PC-9 (cell line): ENCODE data around the gene PYY. TPM values are rescaled to one million over a fixed set of nuclear protein-coding genes. Genes with fewer than 3 reads are reported as not detected.

Experiments used
- BruUV-seq: library from RNA; stranded (reverse); fragments of 400-500 nt; replicated peaks from 2 replicates; lab custom pipeline; 2021; lab: Mats Ljungman, UMichigan
- CTCF ChIA-PET: fragments of 300-600 bp; sonication (Branson Sonifier 250); formaldehyde crosslinking; loops from one replicate; lab custom pipeline; 2022; ENCODE audit warnings: antibody characterized with exemption; lab: Charles Lee
- POLR2A ChIA-PET: fragments of 300-600 bp; sonication (Branson Sonifier 250); formaldehyde crosslinking; loops from one replicate; lab custom pipeline; 2022; ENCODE audit warnings: antibody characterized with exemption; ENCODE audit not compliant: unreplicated experiment; lab: Charles Lee
- DNase-seq, 2 experiments: peaks; one replicate each; pipeline versions ENCODE4 v3.0.0 to v3.0.0-alpha.2; 2015 to 2022; ENCODE audit warnings: mixed read lengths in 1 of 2
- H2AFZ ChIP-seq: fragments of 200-600 bp; sonication (generic); 2 replicates; pipeline ENCODE4 v1.8.1; 2017; ENCODE audit warnings: antibody characterized with exemption
- H3F3A ChIP-seq: fragments of 200-600 bp; sonication (generic); 2 replicates; pipeline ENCODE4 v1.8.1; 2017; ENCODE audit warnings: antibody characterized with exemption, mild to moderate bottlenecking, low read depth; ENCODE audit not compliant: insufficient read depth
- H3K27ac ChIP-seq: fragments of 200-600 bp; sonication (generic); 2 replicates; pipeline ENCODE4 v1.6.1; 2016; ENCODE audit warnings: mixed run types
- H3K27me3 ChIP-seq: fragments of 200-600 bp; sonication (generic); 2 replicates; pipeline ENCODE4 v1.6.1; 2016; ENCODE audit warnings: low read depth, mixed run types; ENCODE audit not compliant: insufficient read depth
- H3K36me3 ChIP-seq: fragments of 200-600 bp; sonication (generic); 2 replicates; pipeline ENCODE4 v1.6.1; 2016; ENCODE audit warnings: low read depth, mixed run types
- H3K4me1 ChIP-seq: fragments of 200-600 bp; sonication (generic); replicated peaks from 2 replicates; pipeline ENCODE4 v1.6.1; 2016; ENCODE audit warnings: mixed run types; ENCODE audit not compliant: insufficient read depth
- H3K4me2 ChIP-seq: fragments of 200-600 bp; sonication (generic); 2 replicates; pipeline ENCODE4 v1.6.1; 2017; ENCODE audit warnings: mixed run types
- H3K4me3 ChIP-seq: fragments of 200-600 bp; sonication (generic); 2 replicates; pipeline ENCODE4 v1.6.1; 2016; ENCODE audit warnings: mixed run types
- H3K79me2 ChIP-seq: fragments of 200-600 bp; sonication (generic); 2 replicates; pipeline ENCODE4 v1.6.1; 2017; ENCODE audit warnings: low read depth, mixed run types
- H3K9me2 ChIP-seq: fragments of 200-600 bp; sonication (generic); 2 replicates; pipeline ENCODE4 v1.8.1; 2017; ENCODE audit warnings: mild to moderate bottlenecking; ENCODE audit not compliant: insufficient read depth
- H3K9me3 ChIP-seq: fragments of 200-600 bp; sonication (generic); 2 replicates; pipeline ENCODE4 v1.8.1; 2016; ENCODE audit warnings: low read depth; ENCODE audit not compliant: insufficient read depth
- H4K20me1 ChIP-seq: fragments of 200-600 bp; sonication (generic); 2 replicates; pipeline ENCODE4 v1.8.1; 2017; ENCODE audit not compliant: insufficient read depth
- EZH2 ChIP-seq: fragments of 200-600 bp; sonication (generic); IDR thresholded peaks from 2 replicates; pipeline ENCODE4 v1.8.0; 2017; ENCODE audit warnings: antibody characterized with exemption, low read depth
- intact Hi-C: fragments of 100-400 bp; cut with micrococcal nuclease; formaldehyde crosslinking; loops from one replicate; pipeline ENCODE4 v1.10.0; 2022; ENCODE audit not compliant: unreplicated experiment
- total RNA-seq: library from RNA; stranded (reverse); gene quantifications from 2 replicates; pipeline ENCODE4 v1.2.3, GENCODE V29; 2021
- TF ChIP-seq, protein P1 (sequence below): fragments of 200-600 bp; sonication (generic); conservative IDR thresholded peaks from 2 replicates; pipeline ENCODE4 v1.6.1; 2017; ENCODE audit warnings: mixed run types, antibody characterized with exemption, mild to moderate bottlenecking, moderate library complexity

PYY gene
- total RNA-seq, 1 experiment from 2014 or later: not detected

DNA sequence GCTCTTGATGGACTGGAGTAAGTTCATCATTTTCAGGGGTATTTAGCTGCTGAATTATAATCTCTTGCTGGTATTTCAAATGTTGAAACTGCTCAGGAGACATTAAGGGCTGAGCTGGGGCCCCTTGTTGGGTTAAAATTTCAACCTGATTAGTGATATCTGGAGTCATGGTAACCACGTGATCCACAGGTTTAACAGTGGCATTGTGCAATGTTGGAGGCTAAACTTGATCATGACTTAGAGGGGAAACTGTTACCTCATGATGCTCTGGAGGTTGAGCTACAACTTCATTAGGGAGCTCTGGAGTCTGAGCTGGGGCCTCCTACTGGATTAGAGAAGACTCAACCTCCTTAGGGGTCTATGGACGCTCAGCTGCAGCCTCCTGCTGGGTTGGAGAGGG lies 29.2 kb downstream of the PYY start:
- Histone ChIP-seq H3K4me1 (no peaks in the 10 kb centered on the region), H3K9me3 (no peaks in the 10 kb centered on the region), H3K4me2 (no peak overlapping the region), H3K9me2 (no peaks in the 10 kb centered on the region), H3K79me2 (no peaks in the 10 kb centered on the region), H2AFZ (no peak overlapping the region), H3F3A (no peaks in the 10 kb centered on the region), H3K36me3 (no peaks in the 10 kb centered on the region), H3K27me3 (peaks cover 13% of the 10 kb centered on the region), H4K20me1 (no peaks in the 10 kb centered on the region), H3K4me3 (no peak overlapping the region), H3K27ac (no peak overlapping the region)
- intact Hi-C loops: no loop called here
- BruUV-seq: no TSS peak
- ChIA-PET POLR2A (interaction anchor here (0.6 kb wide), 1 partner anchor 26 kb away, joined by 5 read pairs; no protein-coding TSS in a partner anchor), CTCF (interaction anchor here (0.6 kb wide), 1 partner anchor 199 kb away, joined by 3 read pairs; no protein-coding TSS in a partner anchor)
- DNase-seq: no peak
- TF ChIP-seq EZH2: no peak
- TF ChIP-seq, protein P1, sequence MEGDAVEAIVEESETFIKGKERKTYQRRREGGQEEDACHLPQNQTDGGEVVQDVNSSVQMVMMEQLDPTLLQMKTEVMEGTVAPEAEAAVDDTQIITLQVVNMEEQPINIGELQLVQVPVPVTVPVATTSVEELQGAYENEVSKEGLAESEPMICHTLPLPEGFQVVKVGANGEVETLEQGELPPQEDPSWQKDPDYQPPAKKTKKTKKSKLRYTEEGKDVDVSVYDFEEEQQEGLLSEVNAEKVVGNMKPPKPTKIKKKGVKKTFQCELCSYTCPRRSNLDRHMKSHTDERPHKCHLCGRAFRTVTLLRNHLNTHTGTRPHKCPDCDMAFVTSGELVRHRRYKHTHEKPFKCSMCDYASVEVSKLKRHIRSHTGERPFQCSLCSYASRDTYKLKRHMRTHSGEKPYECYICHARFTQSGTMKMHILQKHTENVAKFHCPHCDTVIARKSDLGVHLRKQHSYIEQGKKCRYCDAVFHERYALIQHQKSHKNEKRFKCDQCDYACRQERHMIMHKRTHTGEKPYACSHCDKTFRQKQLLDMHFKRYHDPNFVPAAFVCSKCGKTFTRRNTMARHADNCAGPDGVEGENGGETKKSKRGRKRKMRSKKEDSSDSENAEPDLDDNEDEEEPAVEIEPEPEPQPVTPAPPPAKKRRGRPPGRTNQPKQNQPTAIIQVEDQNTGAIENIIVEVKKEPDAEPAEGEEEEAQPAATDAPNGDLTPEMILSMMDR: no peak

DNA sequence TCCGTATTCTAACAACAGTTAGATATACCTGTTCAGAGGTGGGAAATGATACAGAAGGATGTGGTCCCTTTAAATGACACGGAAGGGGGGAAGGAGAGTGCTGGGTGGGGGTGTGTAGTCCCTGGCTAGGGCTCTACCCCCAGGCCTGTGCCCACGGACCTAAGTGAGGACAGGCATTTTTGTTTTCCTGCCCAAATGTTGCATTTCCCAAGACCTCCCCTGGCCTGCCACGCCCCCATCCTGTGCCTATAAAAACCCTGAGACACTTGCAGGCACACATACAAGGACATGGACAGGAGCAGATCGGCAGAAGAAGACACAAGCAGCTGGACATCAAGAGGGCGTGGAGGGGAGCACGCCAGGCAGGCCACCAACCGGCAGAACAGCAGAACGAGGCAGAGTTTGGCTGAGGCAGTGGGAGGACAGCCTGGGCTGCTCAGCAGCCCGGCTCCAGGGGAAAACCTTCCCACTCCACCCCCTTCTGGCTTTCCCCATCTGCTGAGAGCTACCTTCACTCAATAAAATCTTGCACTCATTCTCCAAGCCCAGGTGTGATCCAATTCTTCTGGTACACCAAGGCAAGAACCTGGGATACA lies 33.1 kb downstream of the PYY start:
- no TSS peak for BruUV-seq
- POLR2A ChIA-PET: no interaction called here
- intact Hi-C loops: no loop called here
- no peaks in the 10 kb centered on the region for H3K79me2 ChIP-seq
- no peak overlapping the region for H2AFZ ChIP-seq
- DNase-seq: no peak
- H3K9me2 ChIP-seq: no peaks in the 10 kb centered on the region
- H3F3A ChIP-seq: no peaks in the 10 kb centered on the region
- H3K4me1 ChIP-seq: no peaks in the 10 kb centered on the region
- no peaks in the 10 kb centered on the region for H3K9me3 ChIP-seq
- no peak overlapping the region for H3K27ac ChIP-seq
- no peak overlapping the region for H3K4me2 ChIP-seq
- no peaks in the 10 kb centered on the region; the same call in 1 of the 2 replicates for H4K20me1 ChIP-seq
- no peak for TF ChIP-seq EZH2
- TF ChIP-seq, protein P1: no peak
- H3K4me3 ChIP-seq: no peak overlapping the region
- CTCF ChIA-PET: no interaction called here
- H3K27me3 ChIP-seq: 0 out of 2 replicates have a peak, but pooled peaks cover 3% of the 10 kb centered on the region
- H3K36me3 ChIP-seq: no peaks in the 10 kb centered on the region

DNA sequence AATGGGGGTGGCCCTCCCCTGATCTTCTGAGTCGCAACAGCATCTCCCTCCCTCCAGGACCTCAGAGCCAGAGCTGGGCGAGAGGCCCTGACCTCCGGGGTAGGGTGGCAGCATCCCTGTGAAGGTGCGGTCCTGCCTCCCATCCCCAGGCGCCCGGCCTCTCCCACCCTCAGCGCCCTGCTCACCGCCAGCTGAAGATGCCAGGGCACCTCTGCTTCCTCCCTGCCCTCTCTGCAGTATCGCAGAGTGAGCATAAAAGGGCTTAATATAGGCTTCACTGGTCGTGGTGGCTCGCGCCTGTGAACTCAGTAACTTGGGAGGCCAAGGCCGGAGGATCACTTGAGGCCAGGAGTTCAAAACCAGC lies 35.7 kb downstream of the PYY start:
- BruUV-seq: no TSS peak
- H3K79me2 ChIP-seq: no peaks in the 10 kb centered on the region
- H3K9me2 ChIP-seq: no peaks in the 10 kb centered on the region
- H3K9me3 ChIP-seq: no peaks in the 10 kb centered on the region
- peaks cover 17% of the 10 kb centered on the region for H3K27me3 ChIP-seq
- H3K36me3 ChIP-seq: no peaks in the 10 kb centered on the region
- POLR2A ChIA-PET: no interaction called here
- no peak for DNase-seq
- CTCF ChIA-PET: no interaction called here
- H3K4me2 ChIP-seq: no peak overlapping the region
- H4K20me1 ChIP-seq: no peaks in the 10 kb centered on the region; the same call in 1 of the 2 replicates
- no peak overlapping the region for H3K4me3 ChIP-seq
- H3K4me1 ChIP-seq: no peaks in the 10 kb centered on the region
- intact Hi-C loops: no loop called here
- no peak overlapping the region for H3K27ac ChIP-seq
- no peak overlapping the region for H2AFZ ChIP-seq
- TF ChIP-seq, protein P1: no peak
- no peak for TF ChIP-seq EZH2
- H3F3A ChIP-seq: no peaks in the 10 kb centered on the region
